ENCODE measurements around the gene ETFB. TPM values are rescaled to one million over a fixed set of nuclear protein-coding genes. Genes with fewer than 3 reads are reported as not detected.

Gene ETFB
- total RNA-seq, 1 donor from 2014 or later = 497 TPM

DNA sequence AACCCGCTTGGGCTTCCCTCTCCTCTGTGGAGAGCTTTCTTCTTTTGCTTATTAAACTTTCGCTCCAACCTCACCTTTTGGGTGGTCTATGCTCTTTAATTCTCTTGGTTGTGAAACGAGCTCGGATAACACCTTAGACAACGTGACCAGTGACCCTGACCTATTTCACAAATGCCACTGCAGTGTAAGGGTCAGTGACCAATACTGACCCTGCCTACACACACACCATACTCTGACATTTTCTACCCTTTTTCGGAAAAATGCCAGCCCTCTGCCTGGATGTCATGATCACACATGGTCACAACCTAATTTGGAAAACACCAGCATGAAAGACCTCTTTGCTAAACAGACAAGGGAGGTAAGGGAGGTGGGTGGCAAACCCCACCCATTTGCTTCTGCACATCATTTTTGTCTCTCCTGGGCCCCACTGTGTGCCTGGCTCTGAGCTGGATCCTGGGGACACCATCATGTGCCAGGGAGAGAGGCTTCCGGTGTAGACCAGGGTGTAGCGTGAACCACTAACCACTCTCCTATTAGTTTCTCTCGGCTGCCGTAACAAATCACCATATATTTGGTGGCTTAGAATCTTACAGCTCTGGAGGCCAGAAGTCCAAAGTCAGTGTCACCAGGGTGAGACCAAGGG lies 9.9 kb downstream of the ETFB start:
- no peak for DNase-seq (ENCODE audit: missing footprints)
- intact Hi-C loops (cut with DNase I) = no loop called here
- ATAC-seq = no peak

DNA sequence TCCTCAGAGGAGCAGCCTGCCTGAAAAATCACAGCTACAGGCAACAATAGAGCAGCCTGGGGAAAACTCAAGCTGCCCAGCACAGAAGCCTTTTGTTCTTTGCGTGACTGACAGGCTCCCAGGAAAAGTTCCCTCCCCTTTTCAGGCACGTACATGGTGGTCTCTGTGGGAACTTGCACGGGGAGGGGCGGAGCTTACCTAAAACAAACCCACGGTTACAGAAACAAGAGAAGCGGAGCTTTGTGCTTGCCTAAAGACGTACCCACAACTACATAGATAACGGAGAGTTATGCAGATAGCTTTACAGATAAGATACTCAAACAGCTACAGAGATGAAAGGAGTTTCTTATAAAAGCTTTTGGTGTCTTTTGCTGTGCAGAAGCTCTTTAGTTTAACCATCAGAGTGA lies 11.4 kb downstream of the ETFB start:
- DNase-seq (ENCODE audit: missing footprints) = no peak
- intact Hi-C loops (cut with DNase I) = no loop called here
- no peak for ATAC-seq

DNA sequence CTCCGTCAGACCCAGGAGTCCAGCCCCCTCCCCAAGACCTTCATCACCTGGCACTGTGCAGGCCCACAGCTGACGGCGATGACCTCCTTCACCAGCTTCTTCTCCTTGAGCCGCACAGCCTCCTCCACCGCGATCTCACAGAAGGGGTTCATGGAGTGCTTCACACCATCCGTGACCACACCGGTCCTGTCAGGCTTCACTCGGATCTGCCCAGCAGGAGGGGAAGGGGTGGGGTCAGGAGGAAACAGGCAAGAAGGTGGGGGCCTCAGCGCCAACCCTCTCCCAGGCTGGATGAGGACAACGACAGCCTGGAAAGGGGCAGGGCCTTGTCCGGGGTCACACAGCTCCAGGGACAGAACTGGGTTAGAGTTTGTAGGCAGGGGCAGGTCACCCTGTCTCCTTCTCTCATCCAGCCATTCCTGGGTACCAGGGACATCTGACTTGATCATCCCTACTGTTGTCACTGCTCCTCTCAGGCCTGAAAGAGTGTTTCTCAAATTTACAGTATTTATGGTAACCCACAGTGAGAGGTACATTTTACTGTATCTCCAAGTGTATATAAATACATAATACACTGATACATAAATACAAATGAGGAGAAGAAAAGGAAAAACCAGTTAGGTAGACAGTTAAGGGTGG lies 12.0 kb downstream of the ETFB start:
- DNase-seq (ENCODE audit: missing footprints) (no peak), ATAC-seq (no peak)
- intact Hi-C loops (cut with DNase I) = no loop called here

DNA sequence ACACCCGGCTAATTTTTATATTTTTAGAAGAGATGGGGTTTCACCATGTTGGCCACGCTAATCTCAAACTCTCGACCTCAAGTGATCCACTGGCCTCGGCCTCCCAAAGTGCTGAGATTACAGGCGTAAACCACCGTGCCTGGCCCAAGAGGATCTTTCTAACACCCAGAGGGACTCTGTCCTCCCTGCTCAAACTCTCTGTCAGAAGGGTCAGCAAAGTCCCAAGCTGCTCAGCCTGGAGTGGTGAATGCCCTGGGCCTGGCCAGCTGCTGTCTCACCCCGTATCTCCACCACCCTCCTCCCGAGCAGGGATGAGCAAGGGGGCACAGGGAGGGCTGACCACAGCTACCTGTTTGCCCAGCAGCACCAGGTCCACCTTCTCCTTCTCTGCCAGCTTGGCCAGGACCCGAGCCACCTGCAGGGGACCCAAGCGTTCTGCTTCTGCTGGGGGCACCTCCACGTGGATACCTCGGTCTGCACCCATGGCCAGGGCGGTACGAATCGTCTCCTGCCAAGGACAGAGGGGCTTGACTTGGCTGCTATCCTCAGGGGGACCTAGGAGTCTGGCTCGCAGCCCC lies 13.3 kb downstream of the ETFB start:
- intact Hi-C loops (cut with DNase I) = no loop called here
- DNase-seq (ENCODE audit: missing footprints) (no peak), ATAC-seq (no peak)

DNA sequence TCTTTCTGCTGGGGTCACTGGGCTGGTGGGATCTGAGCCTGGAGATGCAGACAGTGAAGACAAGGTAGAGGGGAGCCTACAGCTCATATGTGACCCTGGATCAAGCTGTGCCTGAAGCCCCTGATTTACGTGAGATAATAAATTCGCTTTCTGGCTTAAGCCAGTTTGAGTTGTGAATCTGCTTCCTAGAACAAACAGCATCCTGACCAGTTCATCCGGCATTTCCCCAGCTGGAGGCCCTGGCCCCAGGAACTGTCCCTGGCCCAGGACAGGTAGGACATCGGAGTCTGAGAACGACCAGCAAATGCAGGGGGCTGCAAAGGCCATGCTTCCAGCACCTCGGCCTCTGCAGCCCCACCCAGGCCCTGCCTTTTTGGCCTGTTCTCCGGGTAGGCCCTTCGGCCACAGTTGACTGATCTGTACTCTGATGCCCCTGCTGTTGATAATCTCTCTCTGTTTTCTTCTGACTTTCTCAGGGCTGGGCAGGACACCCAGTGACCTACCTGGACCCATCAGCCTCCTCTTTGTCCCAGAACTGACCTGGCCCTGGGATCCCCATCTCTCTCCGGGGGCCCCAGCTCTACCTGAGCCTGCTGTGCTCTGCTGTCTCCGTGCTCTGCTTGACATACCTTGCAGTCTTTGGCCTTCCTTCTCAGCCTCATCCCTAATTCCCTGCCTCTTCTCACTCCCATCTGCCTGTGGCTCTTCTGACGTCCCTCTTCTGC lies 14.8 kb downstream of the ETFB start:
- DNase-seq (ENCODE audit: missing footprints) (no peak), ATAC-seq (no peak)
- intact Hi-C loops (cut with DNase I) = no loop called here

DNA sequence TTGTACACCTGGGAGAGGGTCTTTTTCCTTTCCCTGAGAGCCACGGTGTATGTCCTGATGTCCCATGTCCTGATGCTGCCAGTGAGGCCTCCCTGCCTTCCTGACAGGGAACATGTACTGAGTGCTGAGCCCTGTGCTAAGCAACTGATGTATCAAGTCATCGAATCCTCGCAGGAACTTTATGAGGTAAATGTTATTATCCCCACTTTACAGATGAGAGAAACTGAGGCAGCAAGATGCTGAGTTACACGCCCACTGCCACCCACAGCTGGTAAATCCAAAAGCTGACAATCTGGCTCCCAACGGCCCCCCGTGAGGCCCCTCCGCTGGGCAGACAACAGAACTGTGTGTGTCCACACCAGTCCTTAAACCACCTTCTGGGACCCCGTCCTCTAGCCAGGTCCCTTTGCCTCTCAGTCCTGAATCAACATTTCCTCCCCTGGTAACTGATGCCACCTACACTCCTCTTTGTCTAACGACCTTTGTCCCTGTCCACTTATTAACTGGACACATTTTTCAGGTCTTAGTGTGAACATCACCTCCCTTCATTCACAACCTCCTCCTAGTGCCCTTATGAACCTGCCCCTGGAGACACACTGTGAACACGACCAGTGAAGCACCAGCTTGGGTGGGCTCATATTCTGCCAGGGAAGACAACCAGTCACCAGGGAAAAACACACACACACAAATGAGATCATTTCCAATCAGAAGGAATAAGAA lies 18.8 kb downstream of the ETFB start:
- intact Hi-C loops (cut with DNase I) = no loop called here
- no peak for DNase-seq (ENCODE audit: missing footprints)

DNA sequence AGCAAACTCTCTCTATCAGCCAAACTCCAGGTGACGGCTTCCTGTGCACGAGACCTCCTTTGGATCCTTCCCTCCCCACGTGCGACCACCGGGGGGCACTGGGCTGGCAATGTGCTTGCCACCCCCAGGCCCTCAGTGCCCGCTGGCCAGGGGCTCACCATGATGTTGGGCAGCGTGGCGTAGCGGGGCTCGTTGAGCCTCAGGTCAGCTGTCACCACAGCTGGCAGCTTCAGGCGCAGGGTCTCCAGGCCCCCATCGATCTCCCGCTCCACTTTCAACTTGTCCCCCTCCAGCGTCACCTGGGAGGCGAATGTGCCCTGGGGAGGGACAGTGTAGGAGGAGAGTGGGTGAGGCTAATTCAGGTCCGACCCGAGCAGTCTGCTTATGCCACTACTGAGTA lies 19.4 kb downstream of the ETFB start:
- no peak for ATAC-seq
- DNase-seq (ENCODE audit: missing footprints) = no peak
- intact Hi-C loops (cut with DNase I) = no loop called here

More for the DNA sequence above, 18.8 kb downstream of the ETFB start:
- ATAC-seq = no peak

DNA sequence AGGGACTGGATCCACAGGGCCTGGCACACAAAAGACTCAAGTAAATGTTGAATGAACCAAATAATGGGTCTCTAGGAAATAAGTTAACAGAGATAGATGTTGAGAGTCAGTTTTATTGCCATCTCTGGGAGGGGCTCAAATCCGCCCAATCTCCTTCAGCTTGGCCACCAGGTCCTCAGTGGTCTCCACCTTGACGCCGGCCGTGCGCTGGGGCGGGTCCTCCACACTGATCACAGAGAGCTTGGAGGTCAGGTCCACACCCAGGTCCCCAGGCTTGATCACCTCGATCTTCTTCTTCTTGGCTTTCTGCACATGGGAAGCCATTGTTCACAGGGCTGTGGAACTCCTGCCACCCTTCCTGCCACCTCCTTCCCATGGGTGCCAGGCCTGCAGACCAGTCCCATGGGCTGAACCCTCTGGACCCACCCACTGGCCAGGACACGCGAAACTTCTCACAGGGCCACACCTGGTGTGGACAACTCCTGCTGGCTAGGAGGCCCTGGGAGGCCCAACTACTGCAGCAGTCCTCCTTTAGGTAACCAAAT lies 21.0 kb downstream of the ETFB start:
- intact Hi-C loops (cut with DNase I) = no loop called here
- DNase-seq (ENCODE audit: missing footprints) (no peak), ATAC-seq (no peak)

DNA sequence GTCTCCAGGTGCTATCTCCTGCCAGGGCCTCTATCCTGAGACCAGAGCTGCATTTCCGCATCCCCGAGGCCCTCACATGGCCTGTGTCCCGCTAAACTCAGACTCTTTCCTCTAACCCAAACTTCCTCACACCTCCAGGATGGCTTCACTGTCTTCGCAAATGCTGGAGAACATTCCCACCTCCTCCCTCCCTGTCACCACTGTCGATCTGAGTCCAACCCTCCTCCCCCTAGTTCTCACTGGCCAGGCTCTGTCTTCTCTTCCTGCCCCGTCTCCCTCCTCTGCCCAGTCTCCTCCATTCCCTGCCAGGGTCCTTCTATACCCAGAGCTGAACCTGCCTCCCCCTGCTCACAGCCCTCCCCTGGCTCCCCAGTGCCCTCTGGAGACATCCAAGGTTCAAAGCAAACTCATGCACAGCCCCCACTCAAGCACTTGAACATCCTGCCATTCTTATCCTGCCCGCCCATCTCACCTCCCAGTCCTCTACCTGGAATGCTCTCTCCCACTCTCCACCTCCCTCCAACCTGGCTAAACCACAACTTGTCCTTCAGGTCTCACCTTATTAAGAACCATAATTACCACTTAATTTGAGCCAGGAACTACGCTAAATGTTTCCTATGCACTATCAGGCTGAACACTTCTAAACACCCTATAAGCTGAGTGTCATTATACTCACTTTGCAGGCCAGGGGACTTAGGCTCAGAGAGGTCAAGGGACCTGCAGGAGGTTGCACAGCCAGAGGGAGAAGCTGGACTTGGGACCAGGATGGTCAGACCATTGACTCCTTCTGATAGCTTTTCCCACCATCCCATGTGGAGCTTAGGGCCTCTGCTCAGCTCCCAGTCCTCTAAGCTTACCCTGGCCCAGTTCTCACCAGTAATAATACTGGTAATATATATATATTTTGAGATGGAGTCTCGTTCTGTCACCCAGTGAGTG lies 23.3 kb downstream of the ETFB start:
- no peak for ATAC-seq
- intact Hi-C loops (cut with DNase I) = no loop called here
- no peak for DNase-seq (ENCODE audit: missing footprints)

DNA sequence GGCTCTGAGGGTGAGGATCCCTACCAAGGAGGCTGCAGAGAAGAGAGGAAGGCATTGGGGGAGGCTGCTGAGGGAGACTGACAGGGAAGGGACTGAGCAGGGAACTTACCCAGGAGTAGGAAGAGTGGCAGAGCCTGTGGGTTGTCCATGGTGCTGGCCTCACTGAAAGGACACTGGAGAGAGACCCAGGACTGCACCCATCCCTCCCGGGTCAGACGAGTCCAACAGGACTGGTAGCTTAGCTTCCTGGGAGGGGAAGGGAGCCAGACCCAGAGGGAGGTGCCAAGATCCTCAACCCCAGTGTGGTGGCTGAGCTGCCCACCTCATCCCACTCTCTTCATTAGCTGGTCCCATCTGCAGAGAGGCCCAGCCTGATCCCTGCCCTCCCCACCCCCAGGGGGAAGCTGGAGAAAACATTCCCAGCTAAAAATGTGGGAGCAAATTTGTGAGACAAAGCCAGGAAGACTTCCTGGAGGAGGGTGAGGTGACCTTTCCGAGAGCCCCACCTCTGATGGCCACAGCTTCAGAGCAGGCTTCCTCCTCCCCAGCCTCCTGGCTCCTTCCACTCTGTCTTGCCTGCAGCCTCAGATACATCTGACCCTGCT lies 24.1 kb downstream of the ETFB start, which contains the start of gene VSIG10L:
TSS of gene VSIG10L (minus strand) at position 164 of the 605 bp plus-strand sequence. CDS start at position 149, 15 bp downstream.
- intact Hi-C loops (cut with DNase I) = no loop called here
- no peak for ATAC-seq
- DNase-seq (ENCODE audit: missing footprints) = no peak

DNA sequence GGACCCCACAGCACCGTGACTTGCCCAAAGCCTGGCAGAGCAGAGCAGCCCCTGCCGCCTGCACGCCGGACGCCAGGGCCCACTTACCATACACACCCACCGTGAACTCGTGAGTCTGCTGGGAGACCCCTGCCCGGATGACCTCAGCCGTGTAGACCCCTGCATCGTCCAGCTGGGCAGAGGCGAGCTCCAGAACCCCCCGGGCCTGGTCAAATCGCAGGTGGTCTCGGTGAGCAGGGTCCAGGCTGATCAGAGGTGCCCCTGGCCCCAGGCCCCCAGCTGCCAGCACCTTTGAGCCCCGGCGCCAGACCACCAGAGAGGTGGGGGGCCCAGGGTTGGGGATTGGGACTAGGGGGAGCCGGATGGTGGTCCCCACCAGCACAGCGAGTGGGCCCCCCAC lies 25.1 kb downstream of the ETFB start:
- no peak for ATAC-seq
- intact Hi-C loops (cut with DNase I) = no loop called here
- DNase-seq (ENCODE audit: missing footprints) = no peak

DNA sequence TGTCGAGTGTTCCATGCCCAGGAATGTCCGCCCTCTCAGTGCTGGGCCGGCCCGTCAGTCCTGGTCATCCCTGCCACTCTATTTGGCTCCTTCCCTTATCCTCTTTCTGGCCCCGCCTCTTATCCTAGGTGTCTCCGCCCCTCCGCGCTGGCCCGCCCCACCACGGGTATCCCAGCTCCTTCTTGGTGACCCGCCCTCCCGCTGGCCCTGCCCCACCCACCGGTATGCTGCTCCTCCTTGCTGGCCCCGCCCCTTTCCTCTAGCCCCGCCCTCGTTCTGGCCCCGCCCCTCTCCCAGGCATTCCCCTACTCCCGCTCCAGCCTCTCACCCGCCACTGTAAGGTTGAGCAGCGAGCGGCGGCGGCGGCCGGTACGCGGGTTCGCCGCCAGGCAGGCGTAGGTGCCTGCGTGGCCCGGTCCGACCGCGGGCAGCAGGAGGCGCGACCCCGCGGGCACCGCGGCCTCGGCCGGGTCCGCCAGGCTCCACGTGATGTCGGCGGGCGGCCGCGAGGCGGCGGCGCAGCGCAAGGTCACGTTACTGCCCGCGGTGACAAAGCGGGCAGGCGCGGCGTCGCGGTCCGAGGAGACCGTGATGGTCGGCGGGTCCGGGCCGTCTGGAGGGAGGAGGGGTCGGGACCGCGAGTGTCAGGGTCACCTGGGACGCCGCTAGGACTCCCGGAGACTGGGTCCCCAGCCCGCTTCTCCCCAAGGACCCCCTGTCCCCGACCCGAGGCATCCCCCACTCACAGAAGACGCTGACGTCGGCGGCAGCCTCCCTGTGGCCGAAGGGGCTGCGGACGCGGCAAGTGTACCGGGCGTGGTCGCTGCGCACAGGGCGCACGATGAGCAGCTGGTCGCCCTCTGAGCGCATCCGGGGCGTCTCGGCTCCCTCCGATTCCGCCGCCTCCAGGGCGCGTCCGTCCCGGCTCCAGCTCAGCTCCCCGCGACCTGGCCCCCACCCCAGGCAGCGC lies 26.2 kb downstream of the ETFB start:
- DNase-seq (ENCODE audit: missing footprints) = peak; percentile 99
- ATAC-seq = peak; percentile 97
- intact Hi-C loops (cut with DNase I) = loop anchor here (1.0 to 2.0 kb wide), 4 partner anchors 27 to 317 kb away; no protein-coding TSS in a partner anchor

DNA sequence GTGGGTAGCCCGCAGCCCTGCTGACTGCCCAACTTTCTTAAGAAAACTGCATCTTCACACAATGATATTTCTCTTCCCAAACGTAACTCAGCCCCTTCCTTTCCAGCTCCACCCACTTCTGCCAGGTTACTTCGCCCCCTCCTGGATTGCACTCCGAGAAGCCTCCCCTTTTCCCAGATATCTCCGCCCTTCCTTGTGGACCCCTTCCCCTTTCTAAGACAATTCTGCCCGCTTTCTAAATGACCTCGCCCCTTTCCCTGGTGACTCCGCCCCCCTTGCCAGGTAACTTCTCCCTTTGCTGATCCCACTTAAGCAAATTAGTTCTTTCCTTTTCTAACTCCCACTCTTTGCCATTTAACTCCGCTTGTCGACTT lies 26.9 kb downstream of the ETFB start:
- ATAC-seq = no peak
- intact Hi-C loops (cut with DNase I) = loop anchor here (1.0 to 2.0 kb wide), 4 partner anchors 28 to 318 kb away; no protein-coding TSS in a partner anchor

DNA sequence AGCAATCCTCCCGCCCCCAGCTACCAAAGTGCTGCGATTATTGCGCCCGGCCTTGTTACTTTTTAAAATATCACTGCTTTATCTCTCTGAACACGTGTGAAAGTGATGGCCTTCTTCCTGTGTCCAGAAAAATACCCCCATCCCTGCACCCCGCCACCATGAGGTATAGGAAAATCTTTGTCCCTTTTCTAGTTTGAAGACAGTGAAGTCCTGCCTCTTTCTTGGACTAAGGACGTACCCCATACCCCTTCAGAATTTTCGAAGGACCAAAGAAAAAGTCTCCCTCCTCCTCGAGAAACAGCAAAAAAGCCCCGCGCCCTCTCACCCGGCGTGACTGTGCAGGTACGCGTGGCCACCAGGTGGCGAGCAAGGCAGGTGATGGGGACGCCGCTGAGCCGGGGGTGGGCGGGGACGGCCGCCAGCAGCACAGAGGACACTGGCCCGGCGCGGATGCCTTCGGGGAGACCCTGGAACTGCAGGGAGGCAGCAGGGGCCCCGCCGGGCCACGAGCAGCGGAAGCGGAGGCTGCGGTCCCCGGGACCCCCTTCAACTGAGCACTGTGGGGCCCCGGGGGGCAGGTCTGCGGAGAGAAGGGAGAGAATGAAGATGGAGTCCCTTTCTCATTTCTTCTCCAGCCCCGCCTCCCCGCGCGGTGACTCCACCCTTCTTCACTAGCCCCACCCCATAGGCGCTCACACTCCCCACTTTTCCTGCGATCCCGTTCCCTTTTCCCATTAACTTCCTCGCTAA lies 27.4 kb downstream of the ETFB start:
- intact Hi-C loops (cut with DNase I) = loop anchor here (1.0 to 2.0 kb wide), 4 partner anchors 29 to 318 kb away; no protein-coding TSS in a partner anchor
- ATAC-seq (peak; percentile 72), DNase-seq (ENCODE audit: missing footprints) (peak; percentile 91)

More for the DNA sequence above, 26.9 kb downstream of the ETFB start:
- DNase-seq (ENCODE audit: missing footprints) = no peak

DNA sequence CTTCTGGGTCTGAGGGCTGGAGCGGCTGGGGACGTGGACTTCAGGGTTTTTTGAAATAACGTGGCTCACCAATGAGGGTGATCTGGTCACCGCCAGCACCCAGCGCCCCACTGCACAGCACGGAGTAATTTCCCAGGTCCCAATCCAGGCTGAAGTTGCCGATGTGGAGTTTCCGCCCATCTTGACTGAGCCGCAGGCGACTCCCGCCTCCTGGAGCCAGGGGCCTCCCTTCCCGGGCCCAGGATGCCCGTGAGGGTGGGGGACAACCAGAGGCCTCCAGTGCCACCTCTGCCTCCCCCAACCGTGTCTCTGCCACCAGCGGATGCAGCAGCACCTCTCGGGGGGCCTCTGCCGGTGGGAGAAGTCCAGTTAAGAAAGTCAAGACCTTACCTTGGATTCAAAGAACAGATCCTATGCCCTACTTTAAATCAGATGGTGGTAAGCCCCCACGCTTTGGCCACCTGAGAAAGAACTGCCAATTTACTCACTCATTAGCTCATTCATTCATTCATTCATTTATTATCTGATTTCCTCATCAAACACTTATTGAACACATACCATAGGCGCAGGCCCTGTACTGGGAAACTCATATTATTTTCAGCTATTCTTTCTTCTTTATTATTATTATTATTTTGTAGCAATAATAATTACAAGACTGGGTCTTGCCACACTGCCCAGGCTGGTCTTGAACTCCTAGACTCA lies 28.2 kb downstream of the ETFB start:
- no peak for ATAC-seq
- no peak for DNase-seq (ENCODE audit: missing footprints)
- intact Hi-C loops (cut with DNase I) = loop anchor here (2.0 kb wide), 3 partner anchors 57 to 319 kb away; no protein-coding TSS in a partner anchor
